LNCAP (cell line): Measurements from ENCODE around the gene EIF5A2.

ENCODE experiments used
- TF ChIP-seq, protein P1 (sequence below): fragments of 450-650 bp; IDR thresholded peaks from 2 replicates; pipeline ENCODE4 v1.5.1; 2017; ENCODE audit warnings: mild to moderate bottlenecking

The EIF5A2 gene

GRCh38 chr3:170941551-170941950 lies 33.1 kb upstream of the EIF5A2 start:
- TF ChIP-seq, protein P1, sequence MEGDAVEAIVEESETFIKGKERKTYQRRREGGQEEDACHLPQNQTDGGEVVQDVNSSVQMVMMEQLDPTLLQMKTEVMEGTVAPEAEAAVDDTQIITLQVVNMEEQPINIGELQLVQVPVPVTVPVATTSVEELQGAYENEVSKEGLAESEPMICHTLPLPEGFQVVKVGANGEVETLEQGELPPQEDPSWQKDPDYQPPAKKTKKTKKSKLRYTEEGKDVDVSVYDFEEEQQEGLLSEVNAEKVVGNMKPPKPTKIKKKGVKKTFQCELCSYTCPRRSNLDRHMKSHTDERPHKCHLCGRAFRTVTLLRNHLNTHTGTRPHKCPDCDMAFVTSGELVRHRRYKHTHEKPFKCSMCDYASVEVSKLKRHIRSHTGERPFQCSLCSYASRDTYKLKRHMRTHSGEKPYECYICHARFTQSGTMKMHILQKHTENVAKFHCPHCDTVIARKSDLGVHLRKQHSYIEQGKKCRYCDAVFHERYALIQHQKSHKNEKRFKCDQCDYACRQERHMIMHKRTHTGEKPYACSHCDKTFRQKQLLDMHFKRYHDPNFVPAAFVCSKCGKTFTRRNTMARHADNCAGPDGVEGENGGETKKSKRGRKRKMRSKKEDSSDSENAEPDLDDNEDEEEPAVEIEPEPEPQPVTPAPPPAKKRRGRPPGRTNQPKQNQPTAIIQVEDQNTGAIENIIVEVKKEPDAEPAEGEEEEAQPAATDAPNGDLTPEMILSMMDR = no peak

GRCh38 chr3:170918715-170919114 lies 10.3 kb upstream of the EIF5A2 start:
- TF ChIP-seq, protein P1 = no peak

GRCh38 chr3:170914690-170915089 lies 6.3 kb upstream of the EIF5A2 start:
- TF ChIP-seq, protein P1 = no peak

DNA sequence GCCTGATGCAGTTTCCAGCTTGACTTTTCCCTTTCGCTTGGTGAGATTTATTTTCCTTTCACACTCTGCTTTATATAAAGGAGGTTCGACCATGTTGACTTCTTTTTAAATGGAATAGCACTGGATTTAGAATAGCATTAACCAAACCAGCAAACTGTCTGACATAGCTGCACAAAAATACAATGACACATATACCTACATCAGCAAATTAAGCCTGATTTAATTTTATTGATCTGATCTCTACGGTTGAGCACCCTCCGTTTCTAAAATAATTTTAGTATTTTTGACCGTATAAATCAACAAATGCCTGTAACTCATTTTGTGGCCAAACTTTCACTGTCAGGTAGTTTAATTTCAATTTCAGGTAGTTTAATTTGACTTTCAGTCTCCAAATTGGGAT lies 5.8 kb upstream of the EIF5A2 start:
- TF ChIP-seq, protein P1 = no peak

- TF ChIP-seq, protein P1 = no peak
Observed at GRCh38 chr3:170911051-170911450, 2.6 kb upstream of the EIF5A2 start.

- TF ChIP-seq, protein P1 = no peak
Observed at GRCh38 chr3:170910542-170910941, 2.1 kb upstream of the EIF5A2 start.

DNA sequence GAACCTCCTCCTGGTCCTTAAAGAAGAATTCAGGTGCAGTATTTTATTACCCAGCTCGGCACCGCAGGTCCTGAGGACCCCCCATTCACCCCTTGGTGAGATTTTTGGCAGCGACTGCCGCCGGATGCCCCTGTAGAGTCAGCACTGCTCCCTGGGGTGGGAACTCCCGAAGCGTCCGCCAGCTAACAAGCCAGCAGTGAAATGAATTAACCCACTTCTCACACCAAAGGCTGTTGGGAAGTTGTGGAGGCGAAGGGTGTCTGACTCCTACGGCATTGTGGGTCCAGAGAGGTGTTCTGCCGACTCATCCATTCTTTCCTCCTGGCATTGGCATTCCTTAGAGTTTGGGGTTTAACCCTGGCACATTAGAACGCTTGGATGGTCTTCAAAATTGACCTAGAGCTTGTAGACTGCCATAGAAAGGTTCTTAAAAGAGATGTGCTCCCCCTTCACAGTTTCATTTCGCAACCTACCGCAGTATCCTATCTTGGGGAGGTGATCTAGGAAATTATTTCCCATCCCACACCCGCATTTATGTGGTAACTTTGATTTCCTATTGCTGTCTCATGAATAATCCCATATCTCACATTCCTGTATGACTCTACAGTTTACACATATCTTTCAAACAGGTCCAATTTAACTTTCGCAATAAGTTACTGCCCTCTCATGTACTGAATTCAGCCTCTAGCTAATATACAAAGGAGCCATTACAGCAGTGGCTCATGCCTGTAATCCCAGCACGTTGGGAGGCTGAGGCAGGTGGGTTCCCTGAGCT lies 879 bp upstream of the EIF5A2 start:
- TF ChIP-seq, protein P1 = no peak
